Heart right ventricle (tissue), 16 donors: ENCODE data around the gene ANKMY2. TPM values are rescaled to one million over a fixed set of nuclear protein-coding genes. Genes with fewer than 3 reads are reported as not detected.
A peak's percentile ranks its signal among the peaks of the same experiment; 100 is the strongest.

ENCODE experiments used
- ATAC-seq, 8 donors: fragments of 200-7000 bp; cut with Tn5 transposase; one replicate each; pipeline ENCODE4 v1.9.1; 2020; ENCODE audit warnings: mild to moderate bottlenecking in 8 of 8, moderate library complexity in 8 of 8, moderate number of reproducible peaks in 1 of 8
- DNase-seq, 2 donors: peaks; one replicate each; pipeline ENCODE4 v3.0.0-alpha.2; 2020
- H3K27ac ChIP-seq, 10 donors: fragments of 200-600 bp; sonication (generic) in 2 of 10; one replicate each; pipeline versions ENCODE4 v1.5.0 to v1.8.0; 2020 to 2022; ENCODE audit warnings: mild to moderate bottlenecking in 3 of 10
- H3K27me3 ChIP-seq, 7 donors: fragments of 200-600 bp; one replicate each; pipeline ENCODE4 v1.8.0; 2021 to 2022; ENCODE audit warnings: mild to moderate bottlenecking in 2 of 7
- H3K36me3 ChIP-seq, 9 donors: fragments of 200-600 bp; sonication (generic) in 1 of 9; one replicate each; pipeline versions ENCODE4 v1.5.0 to v1.8.0; 2020 to 2022; ENCODE audit warnings: mild to moderate bottlenecking in 2 of 9
- H3K4me1 ChIP-seq, 9 donors: fragments of 200-600 bp; sonication (generic) in 1 of 9; one replicate each; pipeline versions ENCODE4 v1.5.0 to v1.8.0; 2020 to 2022; ENCODE audit warnings: mild to moderate bottlenecking in 4 of 9
- H3K4me3 ChIP-seq, 10 donors: fragments of 200-600 bp; sonication (generic) in 2 of 10; one replicate each; pipeline versions ENCODE4 v1.5.0 to v1.8.0; 2020 to 2022; ENCODE audit warnings: mild to moderate bottlenecking in 7 of 10, moderate library complexity in 2 of 10
- H3K9me3 ChIP-seq, 11 donors: fragments of 200-600 bp in 10 of 11; sonication (generic) in 2 of 11; one replicate each; pipeline versions ENCODE4 v1.5.0 to v1.8.0; 2013 to 2022; ENCODE audit warnings: mild to moderate bottlenecking in 2 of 11, control low read depth in 1 of 11, moderate library complexity in 1 of 11
- WGBS, 2 donors: extraction: QIAGEN DNeasy Blood & Tissue Kit; methylation state at CpG; one replicate each; pipeline ENCODE4 v1.1.7; 2013; ENCODE audit warnings: inconsistent platforms in 1 of 2; 5-methylcytosine and 5-hydroxymethylcytosine counted together
- intact Hi-C, 10 donors: fragments of 100-400 bp; cut with DNase I; formaldehyde crosslinking; loops; one replicate each; pipeline versions ENCODE4 v1.11.1 to v1.14.2; 2022
- polyA plus RNA-seq, 2 donors: library from polyadenylated mRNA; stranded (reverse); fragments of 200-250 nt; gene quantifications; one replicate each; pipeline ENCODE4 v1.2.3, GENCODE V29; 2013
- total RNA-seq, 10 donors: library from RNA; stranded (reverse); fragmentation: NEBNext Ultra II Directional in 3 of 10; extraction: Animal tissue kit (Norgen Biotek cat#: 25700) in 3 of 10; gene quantifications; one replicate each; pipeline versions ENCODE4 v1.2.1 to v1.2.4, GENCODE V29; 2021 to 2023
- TF ChIP-seq, protein P1 (sequence below), 9 donors: fragments of 200-600 bp; sonication (generic) in 2 of 9; IDR thresholded peaks; one replicate each; pipeline versions ENCODE4 v1.5.0 to v1.8.0; 2021 to 2022; ENCODE audit warnings: antibody characterized with exemption in 9 of 9, mild to moderate bottlenecking in 5 of 9, moderate library complexity in 1 of 9
- donor health status: Arrhythmogenic right ventricular cardiomyopathy.
- donor health status: ischemic (EF 13 %, LVEDD 7.1; RV severe dilation, severe dysfunction).
- donor health status: healthy with polysubstance abuse.
- donor health status: DM: no; HTN: yes; CAD: no.
- donor health status: DM: no; HTN: no; CAD: no.
- donor health status: ischemic (EF 25% LVEDD 6.9; RV normal size, moderate dysfunction).
- donor health status: ischemic (EF 25% LVEDD 5.7; RV mildly dilated, moderate dysfunction).
- donor health status: healthy.
- donor health status: DM: yes; HTN: yes; CAD: no.
- donor health status: Ischemic cardiomyopathy.
- donor health status: ischemic (EF 35%, LVEDD 5.7; RV mildly dilated, moderate dysfunction).
- donor health status: nonischemic (EF 11% LVEDD 7.7; RV severe dilation, severe dysfunction).
- donor health status: DM: yes; HTN: yes; CAD: no.
- donor health status: PGD.
- donor health status: ischemic (EF 29% LVEDD 5.4; RV normal size, mild dysfunction).
- donor health status: nonischemic (EF 23%, LVEDD 6.1; RV moderate dilation, normal function).

The ANKMY2 gene
- total and polyA plus RNA-seq, 12 donors: 10.7 to 46.7 (median 32.8) TPM

DNA sequence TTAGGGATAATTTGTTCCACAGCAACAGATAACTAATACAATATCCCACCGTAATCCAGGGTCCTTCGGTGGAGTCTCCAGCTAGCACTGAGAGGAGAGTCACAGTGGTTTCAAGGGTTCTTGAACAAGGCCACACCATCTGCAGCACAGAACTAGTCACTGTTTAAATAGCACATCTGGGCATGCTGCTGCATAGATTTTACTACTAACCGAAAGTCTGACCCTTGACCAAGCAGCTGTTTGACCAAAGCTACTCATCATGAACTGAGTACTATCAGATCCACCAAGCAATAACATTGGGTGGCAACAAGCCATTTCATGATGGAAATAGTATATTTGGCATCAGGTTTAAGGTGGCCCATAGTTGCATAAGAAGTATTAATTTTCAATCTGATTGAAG is 53.2 kb downstream of the ANKMY2 start:
- intact Hi-C loops: no loop called here
- 79 to 99% methylated on average over 3 of the region's 3 CpGs for WGBS, 2 donors
- DNase-seq: no peak
- Histone ChIP-seq H3K36me3 (peaks cover 0 to 10% (median 0%) of the 10 kb centered on the region in 9 donors), H3K4me1 (peaks cover 0 to 18% (median 0%) of the 10 kb centered on the region in 9 donors), H3K27me3 (no peaks in the 10 kb centered on the region), H3K9me3 (no peaks in the 10 kb centered on the region), H3K27ac (no peak overlapping the region), H3K4me3 (no peak overlapping the region)
- no peak for ATAC-seq
- TF ChIP-seq, protein P1, sequence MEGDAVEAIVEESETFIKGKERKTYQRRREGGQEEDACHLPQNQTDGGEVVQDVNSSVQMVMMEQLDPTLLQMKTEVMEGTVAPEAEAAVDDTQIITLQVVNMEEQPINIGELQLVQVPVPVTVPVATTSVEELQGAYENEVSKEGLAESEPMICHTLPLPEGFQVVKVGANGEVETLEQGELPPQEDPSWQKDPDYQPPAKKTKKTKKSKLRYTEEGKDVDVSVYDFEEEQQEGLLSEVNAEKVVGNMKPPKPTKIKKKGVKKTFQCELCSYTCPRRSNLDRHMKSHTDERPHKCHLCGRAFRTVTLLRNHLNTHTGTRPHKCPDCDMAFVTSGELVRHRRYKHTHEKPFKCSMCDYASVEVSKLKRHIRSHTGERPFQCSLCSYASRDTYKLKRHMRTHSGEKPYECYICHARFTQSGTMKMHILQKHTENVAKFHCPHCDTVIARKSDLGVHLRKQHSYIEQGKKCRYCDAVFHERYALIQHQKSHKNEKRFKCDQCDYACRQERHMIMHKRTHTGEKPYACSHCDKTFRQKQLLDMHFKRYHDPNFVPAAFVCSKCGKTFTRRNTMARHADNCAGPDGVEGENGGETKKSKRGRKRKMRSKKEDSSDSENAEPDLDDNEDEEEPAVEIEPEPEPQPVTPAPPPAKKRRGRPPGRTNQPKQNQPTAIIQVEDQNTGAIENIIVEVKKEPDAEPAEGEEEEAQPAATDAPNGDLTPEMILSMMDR (IDR thresholded peaks at IDR 0.05): no peak

DNA sequence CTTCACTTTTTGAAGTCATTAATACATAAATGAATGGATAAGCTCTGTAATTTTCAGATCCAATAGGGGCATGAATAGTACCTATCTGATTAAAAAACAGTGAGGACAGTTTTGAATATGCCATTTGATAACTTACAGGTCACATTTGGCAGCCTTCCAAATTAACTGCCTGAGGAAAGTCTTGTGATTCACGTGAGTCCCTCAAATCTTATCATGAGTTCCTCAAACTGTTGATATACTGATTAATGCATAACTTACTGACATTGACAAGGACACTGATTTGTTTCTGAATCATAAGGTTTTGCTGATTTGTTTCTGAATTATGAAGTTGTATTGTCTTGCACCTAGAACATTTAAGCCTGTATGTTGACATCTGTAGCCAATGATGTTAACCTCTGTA is 55.1 kb downstream of the ANKMY2 start:
- DNase-seq (no peak), ATAC-seq (no peak)
- WGBS, 2 donors: 3 to 11% methylated on average over 1 of the region's 1 CpG
- H3K27me3 ChIP-seq: no peaks in the 10 kb centered on the region
- TF ChIP-seq, protein P1 (IDR thresholded peaks at IDR 0.05): no peak
- H3K27ac ChIP-seq: no peak overlapping the region
- no peak overlapping the region for H3K4me3 ChIP-seq
- intact Hi-C loops: no loop called here
- peaks cover 0 to 18% (median 0%) of the 10 kb centered on the region in 9 donors for H3K4me1 ChIP-seq
- H3K36me3 ChIP-seq: no peaks in the 10 kb centered on the region
- peaks cover 0 to 10% (median 0%) of the 10 kb centered on the region in 11 donors for H3K9me3 ChIP-seq

DNA sequence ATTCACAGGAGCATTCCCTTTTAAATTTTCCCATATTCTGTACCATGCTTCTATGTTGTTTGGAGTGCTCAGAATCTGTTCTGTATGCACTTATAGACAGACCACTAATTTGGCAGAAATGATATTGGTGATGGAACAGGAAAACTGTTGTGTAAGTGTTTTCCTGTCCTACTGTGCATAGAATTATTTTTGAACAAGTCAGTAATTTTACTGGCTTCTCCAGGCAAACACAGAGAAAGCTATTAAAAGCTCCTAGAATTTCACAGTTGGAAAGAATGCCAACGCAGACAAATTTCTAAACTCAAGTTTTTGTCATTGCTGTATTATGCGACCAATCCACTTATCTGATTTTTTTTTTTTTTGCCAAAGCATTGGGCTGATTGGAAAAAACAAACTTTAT is 55.7 kb downstream of the ANKMY2 start:
- Histone ChIP-seq H3K4me1 (peaks cover 0 to 18% (median 0%) of the 10 kb centered on the region in 9 donors), H3K4me3 (no peak overlapping the region), H3K27ac (no peak overlapping the region), H3K36me3 (no peaks in the 10 kb centered on the region), H3K9me3 (peaks cover 0 to 12% (median 0%) of the 10 kb centered on the region in 11 donors), H3K27me3 (no peaks in the 10 kb centered on the region)
- TF ChIP-seq, protein P1 (IDR thresholded peaks at IDR 0.05): no peak
- WGBS, 2 donors: 62 to 77% methylated on average over 2 of the region's 2 CpGs
- ATAC-seq (no peak), DNase-seq (no peak)
- intact Hi-C loops: no loop called here

DNA sequence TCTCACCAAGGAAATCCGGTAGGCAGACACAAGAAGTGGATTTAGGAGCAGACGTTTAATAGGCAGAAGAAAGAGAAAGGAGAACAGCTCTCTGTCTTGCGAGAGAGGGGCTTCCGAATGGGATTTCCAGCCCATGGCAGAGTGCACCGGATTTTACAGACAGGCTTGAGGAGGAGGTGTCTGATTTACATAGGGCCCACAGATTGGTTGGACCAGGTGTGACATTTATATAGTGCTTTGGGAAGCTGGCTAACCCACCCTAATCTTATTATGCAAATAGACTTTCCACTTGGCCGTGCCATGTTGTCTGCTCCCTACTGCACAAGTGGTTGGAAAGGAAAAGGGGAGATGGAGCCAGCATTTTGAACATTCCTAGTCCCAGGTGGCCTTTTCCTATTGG is 57.8 kb downstream of the ANKMY2 start:
- H3K4me1 ChIP-seq: peaks cover 0 to 18% (median 0%) of the 10 kb centered on the region in 9 donors
- DNase-seq (peak in 1 of 2 donors; percentile 21), ATAC-seq (peak in 6 of 8 donors; percentile 34 to 83 (median 79))
- TF ChIP-seq, protein P1 (IDR thresholded peaks at IDR 0.05): no peak
- H3K36me3 ChIP-seq: no peaks in the 10 kb centered on the region
- intact Hi-C loops: no loop called here
- peak overlapping the region in 1 of 10 donors; percentile 25 for H3K27ac ChIP-seq
- H3K4me3 ChIP-seq: peak overlapping the region in 5 of 10 donors; percentile 20 to 26 (median 26)
- H3K9me3 ChIP-seq: peaks cover 0 to 12% (median 0%) of the 10 kb centered on the region in 11 donors
- WGBS, 2 donors: 31 to 52% methylated on average over 6 of the region's 6 CpGs
- H3K27me3 ChIP-seq: no peaks in the 10 kb centered on the region
